ENCODE data around the gene GFER.
A peak's percentile ranks its signal among the peaks of the same experiment; 100 is the strongest.
"Not testable (repeated sequence)": the region's sequence is repeated elsewhere in the genome, so short reads cannot be mapped to it uniquely, and the experiment has no call there.

GFER gene

GRCh38 chr16:1958143-1958491, 25.9 kb upstream of the GFER start:
- DNase-seq, result not testable (repeated sequence)

DNA sequence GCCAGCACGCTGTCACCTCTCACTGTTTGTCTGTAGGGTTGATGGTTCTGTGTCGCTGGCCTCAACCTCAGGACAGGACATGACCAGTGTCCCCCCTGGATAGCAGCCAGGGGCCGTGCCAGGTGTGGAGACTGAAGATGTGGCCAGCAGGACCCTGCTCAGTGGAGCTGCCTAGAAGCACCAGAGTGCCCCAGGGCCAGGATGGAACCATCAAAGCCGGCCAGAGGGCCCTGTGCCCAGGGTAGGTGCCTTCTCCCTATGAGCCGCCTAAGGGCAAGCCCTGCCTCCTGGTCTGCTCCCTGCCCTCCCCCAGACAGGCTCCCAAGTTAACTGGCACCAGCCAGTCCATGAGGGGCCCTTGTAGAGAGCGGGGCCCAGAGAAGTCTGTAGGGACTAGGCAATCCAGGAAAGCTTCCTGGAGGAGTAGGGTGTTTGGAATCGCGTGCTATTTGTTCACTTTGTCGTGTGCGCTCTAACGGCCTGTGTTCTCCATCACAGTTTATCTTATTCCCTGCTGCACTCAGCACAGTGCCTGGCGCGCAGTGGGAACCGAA, 25.2 kb upstream of the GFER start:
- no peak for DNase-seq

DNA sequence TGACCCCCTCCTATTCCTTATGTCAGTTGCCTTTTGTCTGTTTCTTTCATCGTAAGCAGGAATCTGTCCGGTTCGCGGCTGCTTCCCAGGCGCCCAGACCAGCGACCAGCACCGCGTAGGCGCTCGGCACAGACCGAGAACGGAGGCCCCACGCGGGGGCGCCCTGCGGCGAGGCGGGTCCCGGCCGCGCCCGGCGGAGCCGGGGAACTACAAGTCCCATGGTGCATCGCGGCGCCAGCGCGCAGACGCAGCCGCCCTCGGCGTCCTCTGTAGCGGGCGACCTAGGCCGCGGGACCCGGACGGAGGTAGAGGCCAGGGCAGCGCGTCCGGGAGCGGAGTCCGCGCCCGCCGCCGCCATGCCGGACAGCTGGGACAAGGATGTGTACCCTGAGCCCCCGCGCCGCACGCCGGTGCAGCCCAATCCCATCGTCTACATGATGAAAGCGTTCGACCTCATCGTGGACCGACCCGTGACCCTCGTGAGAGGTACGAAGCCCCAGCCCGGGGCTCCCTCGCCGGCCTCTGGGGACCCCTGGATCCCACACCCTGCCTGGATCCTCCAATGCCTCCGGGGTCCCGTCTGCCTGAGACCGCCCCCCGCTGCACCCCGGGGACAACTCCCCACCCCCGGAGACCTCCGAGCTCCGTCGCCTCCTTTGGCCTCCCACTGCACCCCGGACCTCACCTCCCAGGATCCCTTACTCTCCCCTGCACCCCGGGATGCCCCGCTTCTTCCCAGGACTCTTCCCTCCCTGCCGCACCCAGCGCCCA, 24.5 kb upstream of the GFER start, which contains the start of gene NDUFB10:
Gene NDUFB10, plus strand, starts transcription at position 270 of the 771 bp plus-strand sequence. Its CDS starts 87 bp downstream, at position 357.
- peak; percentile 95 for DNase-seq

GRCh38 chr16:1960665-1961630, 23.0 kb upstream of the GFER start:
- DNase-seq, result peak; percentile 37

DNA sequence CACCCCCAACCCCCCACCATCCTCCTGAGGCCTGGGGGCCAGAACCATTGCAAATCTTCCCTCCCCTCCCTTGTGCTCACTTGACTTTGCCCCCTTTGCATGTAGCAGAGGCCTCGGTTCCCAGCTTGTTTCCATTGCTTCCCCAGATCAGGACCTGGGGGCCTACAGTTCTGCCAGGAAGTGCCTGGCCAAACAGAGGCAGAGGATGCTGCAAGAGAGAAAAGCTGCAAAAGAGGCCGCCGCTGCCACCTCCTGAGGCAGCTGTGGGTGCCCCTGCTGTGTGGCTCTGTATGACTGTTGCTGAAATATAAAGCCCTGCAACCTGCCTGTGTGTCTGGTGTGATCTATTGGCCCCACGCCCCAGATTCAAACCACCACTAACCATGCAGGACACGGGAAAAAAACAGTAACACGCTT, 22.3 kb upstream of the GFER start:
- DNase-seq, result no peak

DNA sequence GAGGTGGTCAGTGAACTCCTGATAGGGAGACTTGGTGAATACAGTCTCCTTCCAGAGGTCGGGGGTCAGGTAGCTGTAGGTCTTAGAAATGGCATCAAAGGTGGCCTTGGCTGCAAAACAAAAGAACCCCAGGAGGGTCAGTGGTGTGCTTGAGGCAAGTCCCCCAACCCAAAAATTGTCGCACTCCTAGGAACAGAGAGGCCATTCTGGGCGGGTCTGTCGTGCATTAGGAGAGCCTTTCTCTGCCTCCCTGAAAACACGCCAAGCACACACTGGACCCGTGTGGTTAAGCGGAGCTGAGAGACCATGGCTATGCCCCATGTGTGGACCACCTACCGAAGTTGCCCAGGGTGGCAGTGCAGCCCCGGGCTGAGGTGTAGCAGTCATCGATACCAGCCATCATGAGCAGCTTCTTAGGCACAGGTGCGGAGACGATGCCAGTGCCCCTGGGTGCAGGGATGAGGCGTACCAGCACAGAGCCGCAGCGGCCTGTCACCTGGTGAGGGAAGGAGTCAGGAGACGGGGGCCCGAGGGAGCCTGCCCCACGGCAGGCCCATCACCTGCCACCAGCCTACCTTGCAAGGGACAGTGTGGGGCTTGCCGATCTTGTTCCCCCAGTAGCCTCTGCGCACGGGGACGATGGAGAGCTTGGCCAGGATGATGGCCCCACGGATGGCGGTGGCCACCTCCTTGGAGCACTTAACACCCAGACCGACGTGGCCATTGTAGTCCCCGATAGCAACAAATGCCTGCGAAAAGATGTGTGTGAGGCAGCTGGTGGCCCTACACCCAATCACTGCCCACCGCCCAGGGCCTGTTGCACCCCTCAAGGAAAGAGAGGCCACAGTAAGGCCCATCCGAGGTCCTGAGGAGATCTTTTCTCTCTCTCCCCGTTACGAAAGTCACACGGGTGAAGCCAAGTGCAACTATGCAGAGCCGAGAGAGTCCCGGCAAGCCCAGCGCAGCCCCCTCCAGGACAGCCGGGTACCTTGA, 21.5 kb upstream of the GFER start:
- not testable (repeated sequence) for DNase-seq

GRCh38 chr16:1963806-1964505, 20.0 kb upstream of the GFER start:
- DNase-seq, result peak; percentile 78

DNA sequence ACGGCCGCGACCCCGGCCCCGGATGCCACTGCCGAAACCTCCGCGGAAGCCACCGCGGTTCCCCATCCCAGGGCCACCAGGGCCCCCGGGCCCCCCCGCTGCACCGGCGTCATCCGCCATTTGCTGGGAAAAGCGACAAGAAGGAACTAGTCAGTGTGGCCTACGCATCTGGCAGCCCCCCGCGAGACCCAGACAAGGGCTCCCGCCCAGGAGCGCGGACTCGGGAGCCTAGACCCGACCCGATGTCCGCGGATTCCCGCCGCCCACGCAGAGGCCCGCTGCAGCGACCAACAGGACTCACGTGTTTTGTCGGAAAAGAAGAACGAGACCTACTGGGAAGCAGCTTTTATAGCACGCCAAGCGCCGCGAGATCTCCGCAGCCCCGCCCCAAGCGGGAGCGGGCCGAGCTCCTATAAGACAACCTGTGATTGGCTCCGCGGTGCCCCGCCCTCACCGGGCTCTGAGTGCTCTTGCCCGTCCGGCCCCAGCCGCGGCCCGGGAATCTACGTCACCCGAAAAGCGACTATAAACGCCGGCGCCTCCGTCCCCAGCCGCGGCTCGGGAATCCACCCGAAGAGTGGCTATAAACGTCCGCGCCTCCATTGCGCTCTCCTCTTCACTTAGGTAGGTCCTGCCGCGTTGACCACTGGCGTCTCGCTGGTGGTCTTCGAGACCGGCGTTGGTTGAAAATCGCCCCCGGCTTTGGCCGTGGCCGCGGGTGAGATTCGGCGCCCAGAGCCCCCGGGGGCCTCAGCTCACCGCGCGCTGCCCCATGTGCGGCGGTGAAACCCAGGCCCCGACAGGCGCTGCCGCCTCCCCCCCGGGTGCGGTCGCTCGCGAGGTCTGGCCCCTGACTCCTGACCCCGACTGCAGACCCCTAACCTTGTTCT, 19.2 kb upstream of the GFER start, which contains the start of gene RPS2:
Gene RPS2, minus strand, starts transcription at position 321 of the 890 bp plus-strand sequence. Its CDS starts 201 bp downstream, at position 120.
- peak; percentile 100 for DNase-seq

DNA sequence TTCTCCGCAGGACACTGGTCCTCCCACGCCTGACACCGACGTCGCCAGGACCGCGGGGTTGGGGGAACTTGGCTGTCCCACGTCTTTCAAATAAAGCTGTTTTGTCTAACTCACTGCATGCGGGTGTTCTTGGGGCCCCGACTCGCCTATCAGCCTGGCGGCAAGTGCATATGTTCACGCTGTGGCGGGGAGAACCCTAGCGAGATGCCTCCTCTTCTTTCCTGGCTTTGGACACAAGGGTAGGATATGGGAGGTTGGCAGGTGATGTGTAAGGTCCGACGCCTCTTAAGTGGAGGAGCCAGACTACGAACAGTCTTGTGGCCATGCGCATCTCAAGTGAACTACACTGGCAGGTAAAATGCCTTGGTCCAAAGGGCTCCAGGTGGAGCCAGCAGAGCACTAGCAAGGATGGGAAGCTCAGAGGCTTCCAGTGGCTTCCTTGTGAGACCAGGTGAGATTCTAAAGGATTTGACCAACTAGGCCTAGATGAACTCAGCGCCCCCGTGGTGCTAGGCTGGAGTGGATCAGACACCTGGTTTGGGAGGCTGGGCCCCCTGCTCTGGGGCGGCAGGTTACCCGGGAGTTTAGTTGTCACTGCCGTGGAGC, 18.5 kb upstream of the GFER start:
- no peak for DNase-seq

DNA sequence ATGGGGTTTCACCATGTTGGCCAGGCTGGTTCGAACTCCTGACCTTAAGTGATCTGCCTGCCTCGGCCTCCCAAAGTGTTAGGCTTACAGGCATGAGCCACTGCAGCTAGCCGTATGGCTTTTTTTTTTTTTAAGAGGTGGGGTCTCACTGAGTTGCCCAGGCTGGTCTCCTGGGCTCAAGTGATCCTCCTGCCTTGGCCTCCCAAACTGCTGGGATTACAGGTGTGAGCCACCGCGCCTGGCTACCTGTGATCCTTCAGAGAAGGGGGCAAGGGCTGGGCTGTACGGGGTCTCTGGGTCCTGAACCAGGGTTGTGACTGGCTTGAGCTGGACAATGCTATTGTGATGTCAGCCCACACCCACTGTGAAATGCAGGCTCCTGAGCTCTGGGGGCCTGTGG, 17.5 kb upstream of the GFER start, which contains the start of gene RNF151:
Gene RNF151, plus strand, starts transcription at position 397 of the 400 bp plus-strand sequence. CDS start 26 bp downstream, outside the sequence.
- no peak for DNase-seq

DNA sequence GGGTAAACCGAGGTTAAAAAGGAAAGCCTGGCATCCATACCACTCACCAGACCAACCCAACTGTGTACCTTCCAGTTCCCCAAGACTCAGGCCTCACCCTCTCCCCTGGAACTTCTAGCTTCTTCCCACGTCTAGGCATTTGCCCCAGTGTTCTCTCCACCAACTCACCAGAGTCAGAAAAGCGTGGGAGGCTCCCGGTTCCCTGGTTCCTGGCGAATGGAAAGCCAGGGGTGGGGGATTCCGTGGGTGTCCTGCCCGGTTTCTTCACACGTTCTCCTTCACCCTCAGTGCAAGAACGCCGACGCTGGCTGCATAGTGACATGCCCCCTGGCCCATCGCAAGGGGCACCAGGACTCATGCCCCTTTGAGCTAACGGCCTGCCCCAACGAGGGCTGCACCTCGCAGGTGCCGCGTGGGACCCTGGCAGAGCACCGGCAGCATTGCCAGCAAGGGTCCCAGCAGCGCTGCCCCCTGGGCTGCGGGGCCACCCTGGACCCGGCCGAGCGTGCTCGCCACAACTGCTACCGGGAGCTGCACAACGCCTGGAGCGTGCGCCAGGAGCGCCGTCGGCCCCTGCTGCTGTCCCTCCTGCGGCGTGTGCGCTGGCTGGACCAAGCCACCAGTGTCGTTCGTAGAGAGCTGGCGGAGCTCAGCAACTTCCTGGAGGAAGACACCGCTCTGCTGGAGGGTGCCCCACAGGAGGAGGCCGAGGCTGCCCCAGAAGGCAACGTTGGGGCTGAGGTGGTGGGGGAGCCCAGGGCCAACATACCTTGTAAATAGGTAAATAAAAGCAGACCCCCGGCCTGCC, 15.6 kb upstream of the GFER start:
- DNase-seq, result no peak

- peak; percentile 97 for DNase-seq
Measured at GRCh38 chr16:1971796-1972489, 12.1 kb upstream of the GFER start, which contains the start of gene TBL3. Gene TBL3, plus strand, starts transcription at chr16:1972053. Its CDS starts 112 bp downstream, at chr16:1972165.

DNA sequence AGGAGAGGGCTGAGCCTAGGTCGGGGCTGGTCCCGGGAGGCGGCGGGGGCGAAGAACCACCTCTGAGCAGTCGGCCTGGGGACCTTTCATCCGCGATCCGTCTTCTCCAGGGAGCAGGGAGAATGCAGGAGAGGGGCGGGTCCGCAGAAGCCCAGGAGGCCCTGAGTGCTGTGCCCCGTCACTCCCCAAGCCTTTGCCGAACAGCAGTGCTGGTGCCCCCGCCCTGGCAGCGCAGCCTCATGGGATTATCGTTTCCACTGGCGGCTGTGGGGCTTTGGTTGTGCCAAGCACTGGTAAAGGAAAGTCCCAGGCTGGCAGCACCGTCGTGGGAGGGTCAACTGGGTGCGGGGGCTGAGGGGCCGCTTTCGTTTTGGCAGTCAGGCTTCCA, 11.5 kb upstream of the GFER start:
- no peak for DNase-seq

DNA sequence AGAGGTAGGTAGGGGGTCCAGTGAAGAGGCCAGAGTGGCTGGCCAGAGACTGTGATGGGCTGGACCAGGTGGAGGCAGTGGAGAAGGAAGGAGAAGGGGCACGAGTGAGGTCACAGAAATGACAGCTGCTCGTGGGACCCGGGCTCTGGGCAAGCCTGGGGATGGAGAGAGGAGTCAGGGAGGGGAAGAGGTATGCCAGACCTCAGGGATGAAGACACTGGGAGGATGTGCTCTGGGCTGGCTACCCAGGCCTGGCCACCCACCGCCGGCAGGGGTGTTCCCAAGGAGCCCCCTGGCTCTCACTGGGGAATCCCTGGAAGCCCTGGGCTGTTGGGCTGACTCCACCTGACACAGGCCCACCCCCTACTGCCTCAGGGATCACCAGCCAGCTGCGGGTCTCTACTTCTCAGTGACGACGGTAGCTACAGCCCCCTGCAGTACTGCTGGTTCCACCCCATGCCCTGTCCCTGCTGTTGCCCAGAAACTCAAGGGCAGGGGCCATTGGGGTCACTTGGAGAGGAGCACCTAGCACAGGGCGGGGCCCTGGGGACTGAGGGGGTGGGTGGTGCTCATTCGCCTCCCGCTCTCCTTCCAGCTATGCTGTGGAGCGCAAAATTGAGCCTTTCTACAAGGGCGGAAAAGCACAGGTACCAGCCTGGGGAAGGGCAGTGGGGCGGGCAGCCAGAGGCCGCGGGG, 10.4 kb upstream of the GFER start:
- DNase-seq, result no peak

GRCh38 chr16:1974157-1975070, 9.6 kb upstream of the GFER start:
- no peak for DNase-seq
